ENCODE measurements around the gene SLC25A1. TPM values are rescaled to one million over a fixed set of nuclear protein-coding genes. Genes with fewer than 3 reads are reported as not detected.
A peak's percentile ranks its signal among the peaks of the same experiment; 100 is the strongest.

SLC25A1 gene
- total RNA-seq, 1 experiment from 2014 or later, result 201 TPM

DNA sequence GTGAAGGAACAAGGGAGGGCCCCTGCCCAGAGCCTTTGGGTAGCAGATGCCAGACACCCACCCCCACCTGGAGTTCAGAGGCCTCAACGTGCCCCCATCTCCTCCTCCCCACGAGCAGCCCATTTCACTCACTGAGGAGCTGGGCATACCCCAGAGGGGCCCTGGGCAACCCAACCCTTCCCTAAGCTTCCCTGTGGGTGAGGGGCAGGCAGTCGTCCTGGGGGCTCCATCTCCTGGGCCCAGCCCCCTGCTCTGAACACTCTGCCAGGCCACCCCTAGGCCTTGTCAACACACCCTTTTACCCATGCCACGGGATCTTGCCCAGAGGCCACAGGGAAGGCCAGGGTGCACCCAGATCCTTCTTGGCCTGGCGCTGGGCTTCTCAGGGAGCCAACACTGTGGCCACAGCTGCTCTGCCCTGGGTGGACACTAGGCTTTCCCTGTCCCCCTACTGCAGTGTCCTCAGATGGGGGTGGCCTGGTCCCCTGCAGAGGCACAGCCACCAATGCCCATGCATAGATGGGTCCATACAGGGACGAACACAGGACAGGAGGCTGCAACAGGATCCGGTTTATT is 3.4 kb downstream of the SLC25A1 start (continued):
- TF ChIP-seq TEAD4 (CRISPR knock-in tag; IDR thresholded peaks at IDR 0.05), result no peak
- TF ChIP-seq ZNF423 (CRISPR knock-in tag; IDR thresholded peaks at IDR 0.05), result no peak
- TF ChIP-seq, protein P1, sequence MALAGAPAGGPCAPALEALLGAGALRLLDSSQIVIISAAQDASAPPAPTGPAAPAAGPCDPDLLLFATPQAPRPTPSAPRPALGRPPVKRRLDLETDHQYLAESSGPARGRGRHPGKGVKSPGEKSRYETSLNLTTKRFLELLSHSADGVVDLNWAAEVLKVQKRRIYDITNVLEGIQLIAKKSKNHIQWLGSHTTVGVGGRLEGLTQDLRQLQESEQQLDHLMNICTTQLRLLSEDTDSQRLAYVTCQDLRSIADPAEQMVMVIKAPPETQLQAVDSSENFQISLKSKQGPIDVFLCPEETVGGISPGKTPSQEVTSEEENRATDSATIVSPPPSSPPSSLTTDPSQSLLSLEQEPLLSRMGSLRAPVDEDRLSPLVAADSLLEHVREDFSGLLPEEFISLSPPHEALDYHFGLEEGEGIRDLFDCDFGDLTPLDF (CRISPR knock-in tag; IDR thresholded peaks at IDR 0.05), result no peak
- TF ChIP-seq ZNF416 (CRISPR knock-in tag; IDR thresholded peaks at IDR 0.05), result no peak
- TF ChIP-seq HMGA2 (CRISPR knock-in tag; IDR thresholded peaks at IDR 0.05), result no peak
- no peak for TF ChIP-seq PRRX2 (CRISPR knock-in tag; IDR thresholded peaks at IDR 0.05)
- no peak for TF ChIP-seq JAZF1 (CRISPR knock-in tag; IDR thresholded peaks at IDR 0.05)

DNA sequence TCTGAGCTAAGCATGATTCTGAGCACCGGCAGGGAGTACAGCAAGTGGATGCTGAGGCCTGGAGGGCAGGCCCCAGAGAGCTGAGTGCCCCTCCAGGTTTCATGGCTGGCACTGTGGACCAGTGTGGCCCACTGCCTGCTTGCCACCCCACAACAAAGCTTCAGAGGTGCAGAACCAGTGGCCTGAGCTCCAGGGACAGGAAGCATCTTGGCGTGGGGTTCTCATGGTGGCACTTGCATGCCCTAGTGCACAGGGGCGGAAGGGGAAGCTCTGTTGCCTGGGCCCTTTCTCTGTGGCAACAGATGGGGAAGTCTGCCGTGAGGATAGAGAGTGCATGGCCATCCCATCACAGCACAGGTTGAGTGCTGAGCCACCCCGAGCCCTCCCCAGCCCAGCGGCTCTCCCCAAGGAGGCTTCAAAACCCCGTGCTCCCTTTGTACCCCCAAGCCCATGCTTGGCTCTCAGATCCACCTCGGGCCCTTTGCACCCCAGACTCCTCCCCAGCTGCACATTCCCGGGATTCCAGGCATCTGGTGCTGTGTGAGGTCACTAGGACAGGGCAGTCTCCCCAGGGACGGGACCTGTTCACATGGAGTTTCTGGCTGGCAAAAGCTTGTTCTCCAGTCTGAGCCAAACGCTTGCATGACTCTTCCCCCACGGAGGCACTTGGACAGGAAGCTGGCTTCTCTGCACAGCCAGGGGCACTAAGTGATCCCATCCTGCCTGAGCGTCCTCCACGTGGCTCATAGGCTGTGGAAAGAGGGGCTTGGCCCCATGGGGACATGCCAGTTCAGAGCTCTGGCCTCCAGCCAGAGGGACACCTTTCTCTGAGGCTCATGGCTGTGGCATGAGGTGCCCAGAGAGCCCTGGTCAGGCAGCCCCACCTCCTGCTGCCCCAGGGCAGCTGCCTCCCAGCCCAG is 4.2 kb downstream of the SLC25A1 start:
- H3K27me3 Mint-ChIP-seq (ENCODE audit: low read depth), result peaks cover 16% of the 10 kb centered on the region
- POLR2A ChIA-PET, result interaction anchor here (0.7 to 1.1 kb wide), 3 partner anchors 27 to 117 kb away, joined by 3 to 4 read pairs (median 3); partner anchors contain the start of genes CLTCL1 and ESS2
- CTCF ChIA-PET, result interaction anchor here (0.5 to 2.5 kb wide), 2 partner anchors 30 to 164 kb away, joined by 3 to 9 read pairs; partner anchors contain the start of gene ESS2
- H3K9me3 Mint-ChIP-seq, result no peaks in the 10 kb centered on the region
- ATAC-seq (peak; percentile 3), DNase-seq (ENCODE audit: low spot score) (peak; percentile 59)
- H3K4me1 Mint-ChIP-seq, result peaks cover 51% of the 10 kb centered on the region
- H3K36me3 Mint-ChIP-seq, result no peaks in the 10 kb centered on the region; the same call in 1 of the 2 replicates
- peak overlapping the region; percentile 95 for H3K4me3 Mint-ChIP-seq
- peak overlapping the region; percentile 79 for H3K27ac Mint-ChIP-seq
- TF ChIP-seq EMX1 (CRISPR knock-in tag; IDR thresholded peaks at IDR 0.05) (0 out of 2 replicates have a peak, but pooled peaks have one; percentile 27), TEAD1 (CRISPR knock-in tag; IDR thresholded peaks at IDR 0.05) (peak; percentile 81), ZNF121 (CRISPR knock-in tag; IDR thresholded peaks at IDR 0.05) (0 out of 2 replicates have a peak, but pooled peaks have one; percentile 14), TEAD4 (CRISPR knock-in tag; IDR thresholded peaks at IDR 0.05) (peak; percentile 75; the same call in 1 of the 2 replicates), PRRX2 (CRISPR knock-in tag; IDR thresholded peaks at IDR 0.05) (no peak; the same call in 1 of the 2 replicates), ZNF416 (CRISPR knock-in tag; IDR thresholded peaks at IDR 0.05) (0 out of 2 replicates have a peak, but pooled peaks have one; percentile 39)
- TF ChIP-seq, protein P2, sequence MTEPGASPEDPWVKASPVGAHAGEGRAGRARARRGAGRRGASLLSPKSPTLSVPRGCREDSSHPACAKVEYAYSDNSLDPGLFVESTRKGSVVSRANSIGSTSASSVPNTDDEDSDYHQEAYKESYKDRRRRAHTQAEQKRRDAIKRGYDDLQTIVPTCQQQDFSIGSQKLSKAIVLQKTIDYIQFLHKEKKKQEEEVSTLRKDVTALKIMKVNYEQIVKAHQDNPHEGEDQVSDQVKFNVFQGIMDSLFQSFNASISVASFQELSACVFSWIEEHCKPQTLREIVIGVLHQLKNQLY (CRISPR knock-in tag; IDR thresholded peaks at IDR 0.05), result no peak
- TF ChIP-seq, protein P3, sequence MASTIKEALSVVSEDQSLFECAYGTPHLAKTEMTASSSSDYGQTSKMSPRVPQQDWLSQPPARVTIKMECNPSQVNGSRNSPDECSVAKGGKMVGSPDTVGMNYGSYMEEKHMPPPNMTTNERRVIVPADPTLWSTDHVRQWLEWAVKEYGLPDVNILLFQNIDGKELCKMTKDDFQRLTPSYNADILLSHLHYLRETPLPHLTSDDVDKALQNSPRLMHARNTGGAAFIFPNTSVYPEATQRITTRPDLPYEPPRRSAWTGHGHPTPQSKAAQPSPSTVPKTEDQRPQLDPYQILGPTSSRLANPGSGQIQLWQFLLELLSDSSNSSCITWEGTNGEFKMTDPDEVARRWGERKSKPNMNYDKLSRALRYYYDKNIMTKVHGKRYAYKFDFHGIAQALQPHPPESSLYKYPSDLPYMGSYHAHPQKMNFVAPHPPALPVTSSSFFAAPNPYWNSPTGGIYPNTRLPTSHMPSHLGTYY (CRISPR knock-in tag; IDR thresholded peaks at IDR 0.05), result 0 out of 2 replicates have a peak, but pooled peaks have one; percentile 76

DNA sequence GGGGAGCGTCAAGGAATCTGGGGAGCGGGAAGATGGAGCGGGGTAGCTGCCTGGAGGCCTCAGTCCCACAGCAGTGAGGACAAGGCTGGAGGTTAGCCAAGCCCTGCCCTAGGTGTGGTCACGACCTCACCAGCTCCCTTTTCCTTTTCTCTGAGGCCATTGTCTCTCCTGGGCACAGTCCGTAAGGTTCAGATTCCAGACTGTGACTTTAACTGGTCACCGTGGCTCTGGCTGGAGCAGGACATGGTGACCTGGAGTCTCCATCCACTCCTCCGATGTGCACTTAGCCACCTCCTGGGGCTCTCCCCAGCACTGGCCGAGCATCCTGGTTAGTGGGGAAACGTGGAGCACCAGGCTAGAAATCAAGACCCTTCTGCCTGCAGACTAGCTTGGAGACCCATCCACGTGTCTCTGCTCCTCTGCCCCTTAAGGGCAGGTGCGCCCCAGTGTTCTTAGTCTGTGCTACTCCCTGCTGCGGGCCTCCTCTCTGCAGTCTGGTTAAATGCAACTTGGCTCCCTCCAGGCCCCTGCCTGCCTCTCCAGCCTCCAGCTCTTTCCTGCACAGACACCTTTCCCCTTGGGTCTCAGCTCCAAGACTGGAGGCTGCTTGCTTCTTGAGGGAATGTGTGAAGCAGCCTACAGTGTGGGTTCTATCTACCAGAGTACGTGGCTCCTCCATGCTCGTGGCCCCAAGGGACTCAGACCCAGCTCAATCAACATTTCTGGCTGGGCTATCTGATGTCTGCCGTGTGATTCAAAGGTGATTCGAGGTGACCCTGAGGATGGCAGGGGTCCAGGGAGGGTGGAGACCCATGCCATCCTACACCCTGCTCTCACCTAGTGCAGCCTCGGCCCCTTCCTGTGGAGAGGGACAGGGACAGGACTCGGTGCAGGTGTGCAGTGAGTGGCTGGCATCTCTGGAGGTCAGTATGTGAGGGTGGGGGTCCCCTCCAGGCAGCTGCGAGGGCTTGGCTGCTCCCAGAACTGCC is 5.2 kb downstream of the SLC25A1 start:
- POLR2A ChIA-PET, result interaction anchor here (0.9 to 1.1 kb wide), 3 partner anchors 16 to 118 kb away, joined by 3 to 4 read pairs (median 3); partner anchors contain the start of genes CLTCL1 and ESS2
- H3K27me3 Mint-ChIP-seq (ENCODE audit: low read depth), result peaks cover 26% of the 10 kb centered on the region

More for the DNA sequence above, 5.2 kb downstream of the SLC25A1 start:
- H3K4me3 Mint-ChIP-seq, result peak overlapping the region; percentile 95
- TF ChIP-seq, protein P4, sequence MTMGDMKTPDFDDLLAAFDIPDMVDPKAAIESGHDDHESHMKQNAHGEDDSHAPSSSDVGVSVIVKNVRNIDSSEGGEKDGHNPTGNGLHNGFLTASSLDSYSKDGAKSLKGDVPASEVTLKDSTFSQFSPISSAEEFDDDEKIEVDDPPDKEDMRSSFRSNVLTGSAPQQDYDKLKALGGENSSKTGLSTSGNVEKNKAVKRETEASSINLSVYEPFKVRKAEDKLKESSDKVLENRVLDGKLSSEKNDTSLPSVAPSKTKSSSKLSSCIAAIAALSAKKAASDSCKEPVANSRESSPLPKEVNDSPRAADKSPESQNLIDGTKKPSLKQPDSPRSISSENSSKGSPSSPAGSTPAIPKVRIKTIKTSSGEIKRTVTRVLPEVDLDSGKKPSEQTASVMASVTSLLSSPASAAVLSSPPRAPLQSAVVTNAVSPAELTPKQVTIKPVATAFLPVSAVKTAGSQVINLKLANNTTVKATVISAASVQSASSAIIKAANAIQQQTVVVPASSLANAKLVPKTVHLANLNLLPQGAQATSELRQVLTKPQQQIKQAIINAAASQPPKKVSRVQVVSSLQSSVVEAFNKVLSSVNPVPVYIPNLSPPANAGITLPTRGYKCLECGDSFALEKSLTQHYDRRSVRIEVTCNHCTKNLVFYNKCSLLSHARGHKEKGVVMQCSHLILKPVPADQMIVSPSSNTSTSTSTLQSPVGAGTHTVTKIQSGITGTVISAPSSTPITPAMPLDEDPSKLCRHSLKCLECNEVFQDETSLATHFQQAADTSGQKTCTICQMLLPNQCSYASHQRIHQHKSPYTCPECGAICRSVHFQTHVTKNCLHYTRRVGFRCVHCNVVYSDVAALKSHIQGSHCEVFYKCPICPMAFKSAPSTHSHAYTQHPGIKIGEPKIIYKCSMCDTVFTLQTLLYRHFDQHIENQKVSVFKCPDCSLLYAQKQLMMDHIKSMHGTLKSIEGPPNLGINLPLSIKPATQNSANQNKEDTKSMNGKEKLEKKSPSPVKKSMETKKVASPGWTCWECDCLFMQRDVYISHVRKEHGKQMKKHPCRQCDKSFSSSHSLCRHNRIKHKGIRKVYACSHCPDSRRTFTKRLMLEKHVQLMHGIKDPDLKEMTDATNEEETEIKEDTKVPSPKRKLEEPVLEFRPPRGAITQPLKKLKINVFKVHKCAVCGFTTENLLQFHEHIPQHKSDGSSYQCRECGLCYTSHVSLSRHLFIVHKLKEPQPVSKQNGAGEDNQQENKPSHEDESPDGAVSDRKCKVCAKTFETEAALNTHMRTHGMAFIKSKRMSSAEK (CRISPR knock-in tag; IDR thresholded peaks at IDR 0.05; ENCODE audit: borderline replicate concordance), result no peak
- TF ChIP-seq MXD4 (CRISPR knock-in tag; IDR thresholded peaks at IDR 0.05; ENCODE audit: borderline replicate concordance), result no peak
- no peak for TF ChIP-seq TEAD4 (CRISPR knock-in tag; IDR thresholded peaks at IDR 0.05)
- TF ChIP-seq, protein P5, sequence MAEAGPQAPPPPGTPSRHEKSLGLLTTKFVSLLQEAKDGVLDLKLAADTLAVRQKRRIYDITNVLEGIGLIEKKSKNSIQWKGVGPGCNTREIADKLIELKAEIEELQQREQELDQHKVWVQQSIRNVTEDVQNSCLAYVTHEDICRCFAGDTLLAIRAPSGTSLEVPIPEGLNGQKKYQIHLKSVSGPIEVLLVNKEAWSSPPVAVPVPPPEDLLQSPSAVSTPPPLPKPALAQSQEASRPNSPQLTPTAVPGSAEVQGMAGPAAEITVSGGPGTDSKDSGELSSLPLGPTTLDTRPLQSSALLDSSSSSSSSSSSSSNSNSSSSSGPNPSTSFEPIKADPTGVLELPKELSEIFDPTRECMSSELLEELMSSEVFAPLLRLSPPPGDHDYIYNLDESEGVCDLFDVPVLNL (CRISPR knock-in tag; IDR thresholded peaks at IDR 0.05; ENCODE audit: borderline replicate concordance, low read depth), result no peak
- TF ChIP-seq FOXK1 (CRISPR knock-in tag; IDR thresholded peaks at IDR 0.05), result no peak
- no peaks in the 10 kb centered on the region for H3K9me3 Mint-ChIP-seq
- CTCF ChIA-PET, result interaction anchor here (2.5 kb wide), 1 partner anchor 29 kb away, joined by 9 read pairs; the partner anchor contains the start of gene ESS2
- no peak for ATAC-seq
- DNase-seq (ENCODE audit: low spot score), result no peak
- peak overlapping the region; percentile 88 for H3K27ac Mint-ChIP-seq
- no peaks in the 10 kb centered on the region; the same call in 1 of the 2 replicates for H3K36me3 Mint-ChIP-seq
- peaks cover 58% of the 10 kb centered on the region for H3K4me1 Mint-ChIP-seq
